NCI-H69 (cell line): Measurements from ENCODE around the gene HIVEP3.

Experiments used
- DNase-seq: peaks from one replicate; lab custom pipeline; 2025; lab: John Stamatoyannopoulos, UW

HIVEP3 gene

DNA sequence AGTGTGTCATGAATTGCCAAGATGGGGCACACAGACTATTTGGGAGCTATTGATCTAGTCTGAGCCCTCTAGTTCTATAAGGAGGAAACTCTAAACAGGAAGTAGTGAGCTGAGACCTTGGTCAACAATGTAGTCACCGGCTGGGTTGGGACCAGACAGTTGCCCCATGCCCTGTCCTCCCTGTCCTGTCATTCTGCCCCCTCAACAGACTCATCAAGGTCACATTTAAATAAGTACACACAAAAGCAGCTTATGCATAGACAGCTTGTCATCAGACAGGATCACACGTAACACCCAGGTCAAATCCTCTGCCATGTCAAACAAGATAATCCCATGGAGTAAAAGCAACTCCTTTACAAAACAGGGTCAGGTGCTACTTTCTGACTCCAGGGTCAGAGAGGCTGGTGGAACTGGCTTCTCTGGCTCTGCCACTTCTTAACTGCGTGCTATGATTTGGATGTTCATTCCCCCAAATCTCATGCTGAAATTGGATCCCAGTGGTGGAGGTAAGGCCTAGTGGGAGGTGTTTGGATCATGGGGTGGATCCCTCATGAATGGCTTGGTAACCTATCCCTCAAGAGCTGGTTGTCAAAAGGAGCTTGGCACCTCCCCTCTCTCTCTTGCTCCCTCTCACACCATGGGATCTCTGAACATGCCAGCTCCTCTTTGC lies 128.9 kb downstream of the HIVEP3 start:
- no peak for DNase-seq

DNA sequence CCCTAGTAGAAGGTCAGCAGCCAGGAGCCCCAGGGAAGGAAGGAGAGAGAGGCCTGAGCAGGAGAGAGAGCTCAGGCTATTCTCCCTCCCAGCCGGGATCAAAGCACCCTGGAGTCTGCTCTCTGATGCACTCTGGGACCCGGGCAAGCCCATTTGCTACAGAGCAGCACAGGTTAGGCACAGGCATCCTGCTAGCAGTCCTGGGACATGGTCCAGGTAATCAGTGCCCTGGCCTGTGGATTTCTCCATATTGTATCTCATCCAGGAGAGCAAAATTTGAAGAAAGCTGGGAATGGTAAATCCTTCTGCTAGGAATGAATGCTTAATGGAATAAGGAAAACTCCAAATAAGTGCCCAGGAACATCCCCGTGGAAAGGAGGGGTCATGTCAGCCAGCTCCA lies 130.3 kb downstream of the HIVEP3 start:
- DNase-seq, result no peak

DNA sequence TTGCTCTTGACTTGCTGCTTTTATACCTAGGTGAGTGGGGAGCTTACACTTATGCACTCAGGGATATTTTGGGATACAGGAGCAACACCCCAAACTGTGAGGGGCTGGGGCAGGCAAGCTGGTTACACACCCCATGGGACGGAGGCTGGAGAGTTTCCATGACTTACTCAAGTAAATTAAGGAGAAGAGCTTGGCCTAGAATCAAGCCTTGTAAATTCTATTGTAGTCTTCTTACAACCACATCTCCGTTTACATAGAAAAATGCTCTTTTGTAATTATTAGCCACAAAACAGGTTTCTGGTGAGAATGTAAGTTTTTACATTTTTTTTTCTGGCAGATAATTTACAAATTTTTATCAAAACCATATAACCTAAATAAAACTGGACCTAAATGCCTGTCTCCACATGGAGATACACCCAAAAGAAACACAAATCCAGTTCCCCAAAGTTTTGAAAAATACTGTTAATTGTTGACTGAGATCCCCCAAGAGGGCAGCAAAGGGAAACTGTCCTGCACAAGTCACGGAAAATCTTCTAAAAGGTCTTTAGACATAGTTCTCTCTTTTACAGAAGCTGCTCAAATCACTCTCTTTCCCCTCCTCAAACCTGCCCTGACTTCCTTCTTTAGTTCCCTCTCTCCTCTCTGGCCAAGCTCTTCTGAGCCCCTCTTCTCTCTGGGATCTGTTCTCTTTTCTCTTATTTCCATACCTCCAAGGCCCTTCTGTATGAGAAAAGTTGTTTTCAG lies 134.0 kb downstream of the HIVEP3 start:
- no peak for DNase-seq

DNA sequence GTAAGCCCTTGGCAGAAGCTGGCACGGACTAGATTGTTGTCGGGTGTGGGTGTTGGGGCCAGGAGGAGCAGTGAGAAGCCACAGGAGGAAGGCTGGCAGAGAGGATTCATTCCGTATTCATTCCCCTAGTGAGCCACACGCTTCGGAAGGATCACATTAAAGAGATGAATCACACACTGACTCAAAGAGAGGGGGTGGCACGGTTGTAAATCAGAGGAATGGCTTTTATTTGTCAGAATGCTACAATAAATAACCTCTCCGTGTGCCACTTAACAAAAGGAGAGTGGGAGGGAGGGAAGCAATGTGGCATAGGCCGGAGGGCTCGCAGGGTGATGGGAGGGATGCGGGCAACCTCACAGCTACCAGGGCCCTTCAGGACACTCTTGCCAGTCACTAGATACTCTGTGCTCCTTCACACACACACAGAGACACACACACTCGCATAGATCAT lies 135.5 kb downstream of the HIVEP3 start:
- DNase-seq, result peak; percentile 89

DNA sequence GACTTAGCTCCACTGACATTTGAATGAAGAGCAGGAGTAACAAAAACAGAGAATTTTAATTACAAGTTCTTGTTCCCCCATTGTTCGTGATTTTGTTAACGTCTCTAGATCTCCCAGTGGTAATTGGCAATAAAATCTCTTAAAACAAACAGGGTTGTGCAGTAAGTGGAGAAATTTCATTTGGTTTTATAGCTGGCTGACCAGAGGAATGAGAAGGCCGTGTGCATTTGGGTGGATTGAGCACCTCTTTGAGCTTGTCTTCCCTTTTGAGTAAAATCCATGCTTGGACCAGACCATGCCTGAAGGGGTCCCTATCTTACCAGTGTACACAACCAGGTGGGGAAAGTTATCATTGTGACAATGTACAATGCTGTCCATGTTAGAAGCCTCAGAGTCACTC lies 137.8 kb downstream of the HIVEP3 start:
- DNase-seq, result no peak

DNA sequence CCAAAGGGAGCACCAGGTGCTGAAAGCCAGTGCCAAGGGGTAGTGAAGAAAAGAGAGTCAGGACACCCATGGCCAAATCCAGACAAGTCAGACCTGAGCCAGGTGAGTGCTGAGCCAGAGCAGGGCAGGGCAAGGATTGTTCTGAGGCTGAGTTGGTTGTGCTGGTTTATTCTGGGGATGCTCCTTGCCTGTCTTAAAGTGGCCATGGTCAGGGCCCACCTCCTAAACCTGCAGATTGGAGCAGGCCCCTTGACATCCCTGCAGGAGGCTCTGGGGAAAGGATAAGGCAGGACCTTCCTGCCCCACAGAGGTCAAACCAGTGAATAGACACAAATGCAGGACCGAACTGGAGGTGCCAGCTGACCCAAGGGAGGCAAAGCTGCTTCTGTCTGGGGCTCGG lies 138.4 kb downstream of the HIVEP3 start:
- DNase-seq, result no peak

DNA sequence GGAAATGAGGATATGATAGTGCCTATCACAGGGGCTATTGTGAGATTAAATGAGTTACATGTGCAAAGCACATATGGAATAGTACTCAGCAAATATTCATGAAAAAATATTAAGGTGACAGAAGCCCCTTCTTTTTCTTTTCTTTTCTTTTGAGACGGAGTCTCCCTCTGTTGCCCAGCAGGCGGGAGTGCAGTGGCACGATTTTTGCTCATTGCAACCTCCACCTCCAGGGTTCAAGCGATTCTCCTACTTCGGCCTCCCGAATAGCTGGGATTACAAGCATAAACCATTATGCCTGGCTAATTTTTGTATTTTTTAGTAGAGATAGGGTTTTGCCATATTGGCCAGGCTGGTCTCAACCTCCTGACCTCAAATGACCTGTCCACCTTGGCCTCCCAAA lies 139.4 kb downstream of the HIVEP3 start:
- DNase-seq, result no peak

DNA sequence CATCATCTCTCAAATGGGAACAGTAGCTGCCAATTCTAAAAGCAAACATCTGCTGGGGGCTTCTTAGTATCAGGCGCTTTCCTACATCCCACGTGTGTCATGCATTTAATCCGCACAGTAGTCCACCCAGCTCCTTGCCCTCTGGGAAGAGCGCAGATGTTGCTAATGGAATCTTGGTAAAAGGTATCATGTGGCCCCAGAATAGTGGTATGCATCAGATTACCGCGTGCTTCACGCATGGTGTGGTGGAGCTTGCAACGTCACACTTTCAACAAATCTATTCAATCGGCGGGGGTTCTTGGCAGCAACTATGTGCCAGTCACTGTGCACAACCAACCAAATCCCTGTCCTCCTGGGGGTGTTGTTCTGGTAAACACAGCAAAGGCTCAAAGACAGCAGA lies 141.0 kb downstream of the HIVEP3 start:
- peak; percentile 32 for DNase-seq

DNA sequence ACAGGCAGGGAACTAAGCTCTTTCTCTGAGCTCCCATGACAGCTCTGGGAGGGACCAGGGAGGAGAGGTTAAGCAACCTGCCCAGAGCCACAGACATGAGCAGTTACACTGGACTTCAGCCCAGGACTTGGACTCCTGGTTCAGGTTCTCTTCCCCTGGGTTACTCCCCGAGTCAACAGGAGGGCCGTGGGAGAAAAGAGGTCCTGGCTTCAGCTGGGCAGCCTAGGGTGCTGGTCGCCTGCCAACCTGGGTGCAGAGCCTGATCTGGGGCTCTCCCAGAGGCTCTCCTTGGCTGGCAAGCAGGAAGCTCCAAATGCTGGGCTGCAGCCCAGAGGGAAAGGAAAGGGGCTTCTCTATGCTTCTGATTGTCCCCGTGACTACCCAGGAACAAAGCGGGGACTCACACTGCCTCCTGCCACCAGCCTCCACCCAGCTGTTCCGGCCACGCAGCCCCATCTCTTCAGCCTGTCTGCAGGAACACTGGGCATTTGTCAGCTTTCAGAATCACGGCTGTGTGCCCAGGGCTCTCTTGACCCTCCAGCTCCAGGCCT lies 141.8 kb downstream of the HIVEP3 start:
- no peak for DNase-seq

DNA sequence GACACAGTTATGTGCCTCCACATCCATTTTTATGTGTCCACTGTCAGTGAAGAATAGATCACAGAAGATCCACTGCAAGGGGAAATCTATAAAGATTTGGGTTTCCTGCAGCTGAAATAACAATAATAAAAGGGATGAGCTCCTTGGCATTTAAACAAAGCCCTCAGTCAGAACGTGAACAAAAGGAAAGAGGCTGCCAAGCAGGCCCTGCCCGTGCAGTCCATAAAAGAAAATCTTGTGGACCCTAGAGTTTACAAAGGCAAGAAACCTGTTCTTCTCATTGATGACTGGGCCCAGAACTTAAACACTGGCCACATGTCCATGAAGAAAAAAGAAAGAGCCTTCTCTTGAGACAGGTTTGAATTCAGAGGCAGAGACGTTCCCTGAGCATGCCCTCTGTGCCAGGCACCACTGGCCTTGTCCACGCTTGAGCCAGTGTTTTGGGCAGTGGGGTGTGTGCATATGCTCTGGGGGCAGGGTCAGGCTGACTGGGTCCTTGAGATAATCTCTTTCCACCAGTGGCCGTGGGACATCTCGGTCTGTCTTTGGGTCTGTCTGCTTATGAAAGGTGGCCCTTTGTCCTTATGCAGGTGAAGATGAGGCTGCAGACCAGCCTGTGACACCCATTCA lies 142.7 kb downstream of the HIVEP3 start:
- no peak for DNase-seq

DNA sequence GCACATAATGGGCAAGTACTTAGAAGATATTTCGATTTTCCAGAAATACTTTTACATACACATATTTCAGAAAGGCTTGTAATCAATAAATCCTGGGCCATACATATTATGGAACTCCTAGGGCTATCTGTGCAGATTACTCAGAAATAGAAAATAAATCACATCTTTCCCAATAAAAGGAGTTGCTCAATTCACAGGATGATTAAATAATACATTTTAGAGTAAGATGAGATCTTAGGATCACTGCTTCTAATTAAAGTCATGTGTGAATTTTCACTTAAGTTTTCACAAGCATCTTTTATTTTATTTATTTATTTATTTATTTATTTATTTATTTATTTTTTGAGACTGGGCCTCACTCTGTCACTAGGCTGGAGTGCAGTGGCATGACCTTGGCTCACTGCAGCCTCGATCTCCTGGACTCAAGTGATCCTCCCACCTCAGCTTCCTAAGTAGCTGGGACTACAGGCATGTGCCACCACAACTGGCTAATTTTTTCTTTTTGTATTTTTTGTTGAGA lies 144.2 kb downstream of the HIVEP3 start:
- DNase-seq, result no peak

DNA sequence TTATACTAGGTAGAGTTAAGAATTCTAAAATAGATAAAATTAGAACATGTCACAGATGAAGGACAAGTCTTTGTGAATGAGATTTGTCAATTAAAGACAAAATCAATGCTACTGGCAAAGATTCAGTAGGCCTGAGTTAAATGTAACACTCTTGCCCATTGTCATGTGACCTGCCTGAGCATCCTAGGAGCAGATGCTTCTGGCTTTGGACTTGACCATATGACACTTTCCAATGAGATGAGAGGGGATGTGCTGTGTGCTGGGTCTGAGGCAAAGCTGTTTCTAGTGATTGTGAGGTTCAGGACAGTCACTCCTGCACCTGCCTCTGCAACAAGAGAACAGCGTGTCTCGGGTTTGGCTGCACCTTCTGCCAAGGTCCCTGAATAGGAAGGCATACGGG lies 144.9 kb downstream of the HIVEP3 start:
- no peak for DNase-seq

DNA sequence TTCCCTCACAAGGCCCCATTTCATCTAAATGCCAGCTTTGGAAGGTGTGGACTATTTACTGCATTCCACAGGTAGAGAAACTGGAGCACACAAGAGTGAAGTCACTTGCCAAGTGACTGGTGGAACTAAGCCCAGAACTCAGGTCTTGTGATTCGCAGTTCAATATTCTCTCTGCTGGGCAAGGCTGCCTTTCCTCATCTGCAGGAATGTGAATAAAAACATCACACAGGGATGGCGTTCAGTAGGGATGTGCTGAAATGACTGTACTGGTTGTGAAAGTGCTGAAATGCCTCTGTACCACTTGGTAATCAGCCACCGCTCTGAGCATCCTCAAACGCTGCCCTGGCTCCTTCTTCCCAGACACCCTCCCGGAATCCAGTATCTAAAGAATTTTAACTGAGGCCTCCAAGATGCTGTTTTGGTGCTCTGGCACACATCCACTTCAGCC lies 145.6 kb downstream of the HIVEP3 start:
- no peak for DNase-seq

DNA sequence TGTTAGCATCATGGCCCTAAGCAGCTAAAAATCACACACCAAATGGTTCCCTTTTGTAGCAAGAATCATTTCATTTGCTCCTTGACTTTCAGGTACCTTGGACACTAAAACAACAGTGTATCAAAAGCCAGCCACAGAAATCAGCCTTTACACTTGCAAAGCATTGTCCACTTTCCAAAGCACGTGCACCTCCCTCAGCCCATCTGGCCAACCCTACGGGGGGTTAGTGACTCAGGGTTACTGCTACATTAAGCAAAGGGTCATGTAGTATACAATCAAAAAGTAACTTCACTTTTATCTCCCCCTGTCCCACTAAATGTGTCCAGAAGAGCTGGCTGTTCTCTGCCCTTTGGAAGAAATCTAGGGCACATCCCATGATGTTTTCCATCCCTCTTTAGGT lies 149.7 kb downstream of the HIVEP3 start:
- peak; percentile 22 for DNase-seq

DNA sequence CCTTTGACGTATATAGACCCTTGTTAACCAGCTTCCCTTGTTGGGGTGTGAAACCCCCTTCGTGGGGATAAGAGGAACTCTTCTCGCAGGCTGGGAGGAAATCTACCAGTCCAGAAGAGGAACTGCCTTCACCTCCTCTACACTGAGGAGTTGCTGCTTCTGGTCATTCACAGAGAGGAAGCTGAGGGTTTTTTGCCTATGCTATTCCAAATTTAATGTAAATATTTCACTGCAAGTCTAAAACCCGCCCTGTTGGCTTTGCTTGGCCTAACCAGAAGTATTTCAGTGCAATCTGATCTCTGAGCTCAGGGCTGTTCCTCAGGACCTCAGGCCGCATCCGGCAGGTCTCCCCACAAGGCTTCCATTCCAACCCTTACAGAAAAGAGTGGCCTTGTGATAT lies 150.1 kb downstream of the HIVEP3 start:
- DNase-seq, result no peak

DNA sequence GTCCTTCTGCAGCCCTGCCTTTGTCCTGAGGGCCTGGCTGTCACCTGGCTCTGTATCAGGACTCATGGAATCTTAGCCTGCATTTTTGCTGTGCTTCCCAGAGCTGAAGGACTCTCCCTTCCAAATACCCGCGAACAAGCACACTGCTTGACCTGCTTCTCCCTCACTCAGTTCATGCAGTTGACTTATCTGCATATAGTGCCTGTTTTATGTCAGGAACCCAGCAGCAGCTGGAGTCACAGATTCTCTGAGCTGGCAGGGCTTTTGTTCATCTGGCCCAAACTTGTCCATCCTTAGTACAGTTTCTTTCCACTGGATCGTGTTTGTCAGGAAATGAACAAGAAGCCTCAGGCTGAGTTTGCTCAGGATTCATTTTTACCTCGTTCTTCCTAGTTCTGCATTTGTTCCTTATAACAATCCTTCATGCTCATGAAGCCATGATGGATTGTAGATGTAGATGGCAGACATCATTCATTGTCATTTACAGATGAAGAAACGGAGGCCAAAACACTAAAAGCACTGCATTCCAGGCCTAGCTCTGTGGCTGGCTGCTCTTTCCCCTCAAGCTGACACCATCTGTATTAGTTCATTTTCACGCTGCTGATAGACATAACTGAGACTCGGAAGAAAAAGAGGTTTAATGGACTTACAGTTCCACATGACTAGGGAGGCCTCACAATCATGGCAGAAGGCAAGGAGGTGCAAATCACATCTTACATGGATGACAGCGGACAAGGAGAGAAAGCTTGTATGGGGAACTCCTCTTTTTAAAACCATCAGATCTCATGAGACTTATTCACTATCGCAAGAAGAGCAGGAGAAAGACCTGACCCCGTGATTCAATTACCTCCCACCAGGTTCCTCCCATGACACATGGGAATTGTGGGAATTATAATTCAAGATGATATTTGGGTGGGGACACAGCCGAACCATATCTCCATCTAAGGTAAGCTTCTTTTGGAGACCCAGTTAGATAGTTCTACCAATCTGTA lies 150.9 kb downstream of the HIVEP3 start:
- DNase-seq, result no peak

DNA sequence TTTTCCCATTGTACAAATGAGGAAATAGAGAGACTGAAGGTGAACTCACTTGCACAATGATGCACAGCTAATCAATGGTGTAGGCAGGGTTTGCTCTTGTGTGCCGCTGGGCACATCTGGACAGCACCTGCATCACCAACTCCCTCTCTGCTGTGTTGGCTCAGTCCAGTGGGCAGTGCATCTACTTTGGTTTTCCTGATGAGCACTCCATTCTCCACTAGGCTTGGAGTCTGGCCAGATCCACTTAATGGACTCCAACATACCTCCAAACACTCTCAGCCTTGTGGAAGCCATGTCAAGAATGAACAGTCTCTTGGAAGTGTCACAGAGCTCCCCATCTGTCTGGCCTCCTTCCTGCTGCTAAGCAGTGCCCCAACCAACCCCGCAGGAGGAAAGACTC lies 152.2 kb downstream of the HIVEP3 start:
- peak; percentile 22 for DNase-seq

DNA sequence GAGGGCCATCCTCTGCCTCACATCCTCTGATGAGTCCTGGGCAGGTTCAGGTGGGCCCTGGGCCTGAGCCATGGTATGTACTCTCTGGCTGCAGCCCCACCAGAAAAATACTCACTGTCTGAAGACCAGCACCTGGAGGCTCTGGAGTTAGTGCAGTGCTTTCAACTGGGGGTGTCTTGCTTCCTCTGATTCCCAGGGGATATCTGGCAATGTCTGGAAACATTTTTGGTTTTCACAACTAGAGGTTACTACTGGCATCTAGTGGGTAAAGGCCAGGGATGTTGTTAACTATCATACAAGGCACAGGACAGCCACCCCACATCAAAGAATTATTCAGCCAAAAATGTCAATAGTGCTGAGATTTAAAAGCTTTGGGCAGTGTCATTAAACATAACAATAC lies 152.7 kb downstream of the HIVEP3 start:
- no peak for DNase-seq

DNA sequence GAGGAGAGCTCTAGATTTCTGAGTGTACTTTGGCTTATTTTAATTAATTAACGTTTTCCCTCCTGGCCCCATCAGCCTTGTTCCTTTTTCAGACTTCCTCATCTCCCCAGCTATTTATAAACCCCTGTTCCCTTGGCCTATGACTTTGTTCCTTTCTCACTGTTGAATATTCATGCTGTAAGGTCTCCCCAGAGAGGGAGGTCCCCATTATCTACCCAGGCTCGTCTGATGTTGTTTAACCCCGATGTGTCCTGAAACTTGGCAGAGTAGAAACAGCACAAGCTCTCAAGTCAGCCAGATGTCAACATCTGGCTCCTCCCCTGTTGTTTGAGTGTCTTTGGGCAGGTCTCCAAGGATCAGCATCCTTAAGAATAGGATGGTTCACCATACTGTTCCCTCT lies 153.6 kb downstream of the HIVEP3 start:
- no peak for DNase-seq

DNA sequence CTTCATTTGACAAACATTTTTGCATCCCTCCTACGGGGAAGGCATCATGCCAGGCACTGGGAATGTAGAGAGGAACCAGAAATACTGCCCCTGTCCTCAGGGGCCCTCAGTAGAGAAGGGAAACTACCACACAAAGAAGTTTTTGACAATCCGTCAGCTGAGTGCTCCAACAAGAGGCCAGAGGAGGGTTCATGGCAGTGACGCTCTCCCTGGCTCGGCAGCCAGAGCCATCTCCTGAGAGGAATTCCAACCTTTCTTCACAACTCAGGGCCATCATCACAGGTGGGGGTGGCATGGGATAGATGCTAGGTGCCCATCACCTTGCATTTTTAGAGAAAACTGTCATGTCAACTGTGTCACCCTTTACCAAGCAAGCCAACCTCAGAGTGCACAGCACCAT lies 154.1 kb downstream of the HIVEP3 start:
- no peak for DNase-seq

DNA sequence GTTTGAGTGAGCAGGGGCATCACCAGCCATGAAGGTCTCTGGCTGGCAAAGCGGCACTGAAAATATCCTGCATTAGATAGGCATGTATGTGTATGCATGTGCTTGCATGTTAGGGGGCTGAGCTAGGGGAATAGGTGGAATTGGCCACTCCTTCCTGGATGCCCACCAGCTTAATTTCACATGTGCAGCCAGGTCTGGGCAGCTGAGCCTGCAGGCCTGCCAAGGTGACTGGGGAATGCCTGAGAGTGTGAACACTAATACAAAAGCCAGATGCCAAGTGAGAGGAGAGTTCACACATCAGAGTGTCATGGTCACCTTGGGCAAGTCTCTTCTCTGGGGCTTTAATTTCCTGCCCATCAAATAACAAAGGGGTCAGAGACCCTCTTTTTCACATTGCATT lies 155.9 kb downstream of the HIVEP3 start:
- DNase-seq, result no peak

DNA sequence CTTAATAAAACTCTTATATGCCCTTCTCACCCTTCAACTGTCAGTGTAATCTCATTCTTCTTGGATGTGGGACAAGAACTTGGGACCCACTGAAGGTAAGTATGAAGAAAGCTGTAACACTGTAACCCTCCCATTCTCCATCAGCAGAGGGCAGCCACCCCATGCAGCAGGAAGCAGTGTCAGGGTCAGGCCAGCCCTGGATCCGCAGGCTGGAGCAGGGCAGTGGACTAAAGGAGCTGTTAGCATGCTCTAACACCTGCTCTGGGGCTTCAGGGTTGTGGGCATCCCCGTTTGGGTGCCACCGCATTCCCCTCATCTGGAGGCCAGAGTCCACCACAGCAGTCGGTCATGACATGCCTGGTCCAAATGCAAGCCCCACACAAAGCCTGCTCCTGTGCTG lies 156.5 kb downstream of the HIVEP3 start:
- DNase-seq, result no peak
